HTERT RPE-1 (cell line): ENCODE results near the gene C12orf43.

Source experiments
- in situ Hi-C: fragments of 300-500 bp; cut with MboI; formaldehyde crosslinking; loops from 4 replicates; pipeline ENCODE4 v1.14.3; 2020; ENCODE audit warnings: low sequenced_read_pairs

C12orf43 gene

GRCh38 chr12:120979220-120979861 is 36.9 kb downstream of the C12orf43 start:
- in situ Hi-C loops = no loop called here

- in situ Hi-C loops = no loop called here
Measured at GRCh38 chr12:120978296-120979219, 37.7 kb downstream of the C12orf43 start, which contains the start of gene HNF1A. Gene HNF1A, plus strand, starts transcription at chr12:120978543. Its CDS starts 226 bp downstream, at chr12:120978769.

- in situ Hi-C loops = no loop called here
Measured at GRCh38 chr12:120977531-120978295, 38.6 kb downstream of the C12orf43 start.

GRCh38 chr12:120972870-120973543 is 43.3 kb downstream of the C12orf43 start:
- in situ Hi-C loops = no loop called here

GRCh38 chr12:120971299-120972180 is 44.7 kb downstream of the C12orf43 start:
- in situ Hi-C loops = no loop called here

GRCh38 chr12:120970310-120970709 is 46.0 kb downstream of the C12orf43 start:
- in situ Hi-C loops = no loop called here

GRCh38 chr12:120965534-120966091 is 50.7 kb downstream of the C12orf43 start:
- in situ Hi-C loops = no loop called here

- in situ Hi-C loops = no loop called here
Measured at GRCh38 chr12:120964298-120964697, 52.0 kb downstream of the C12orf43 start.

GRCh38 chr12:120962532-120963020 is 53.7 kb downstream of the C12orf43 start:
- in situ Hi-C loops = no loop called here

- in situ Hi-C loops = no loop called here
Measured at GRCh38 chr12:120961604-120962531, 54.4 kb downstream of the C12orf43 start.

GRCh38 chr12:120960657-120961056 is 55.6 kb downstream of the C12orf43 start:
- in situ Hi-C loops = no loop called here

GRCh38 chr12:120959111-120959878 is 57.0 kb downstream of the C12orf43 start:
- in situ Hi-C loops = no loop called here

- in situ Hi-C loops = no loop called here
Measured at GRCh38 chr12:120956579-120957300, 59.5 kb downstream of the C12orf43 start.

- in situ Hi-C loops = no loop called here
Measured at GRCh38 chr12:120955232-120955631, 61.1 kb downstream of the C12orf43 start.

GRCh38 chr12:120950807-120951206 is 65.5 kb downstream of the C12orf43 start:
- in situ Hi-C loops = no loop called here
